HK-2 (cell line): Measurements from ENCODE around the gene EED.
A peak's percentile ranks its signal among the peaks of the same experiment; 100 is the strongest.

Experiments
- DNase-seq: peaks from one replicate; pipeline ENCODE4 v3.0.0-alpha.2; 2018; ENCODE audit not compliant: unreplicated experiment

Gene EED

GRCh38 chr11:86244522-86245368 lies at the start of gene EED:
Gene EED, plus strand, starts transcription at chr11:86244753. Its CDS starts 477 bp downstream, at chr11:86245230.
- peak; percentile 90 for DNase-seq

GRCh38 chr11:86194998-86195397 lies 49.6 kb upstream of the EED start:
- DNase-seq = no peak

GRCh38 chr11:86196085-86196696 lies 48.4 kb upstream of the EED start:
- no peak for DNase-seq

- no peak for DNase-seq
Measured at GRCh38 chr11:86196913-86197312, 47.6 kb upstream of the EED start.

- no peak for DNase-seq
Measured at GRCh38 chr11:86197448-86197847, 47.1 kb upstream of the EED start.

GRCh38 chr11:86198139-86198538 lies 46.4 kb upstream of the EED start:
- DNase-seq = no peak

GRCh38 chr11:86199354-86199753 lies 45.2 kb upstream of the EED start:
- no peak for DNase-seq

- DNase-seq = no peak
Measured at GRCh38 chr11:86201371-86201884, 43.1 kb upstream of the EED start.

- DNase-seq = no peak
Measured at GRCh38 chr11:86202013-86202336, 42.6 kb upstream of the EED start.

GRCh38 chr11:86204356-86204755 lies 40.2 kb upstream of the EED start:
- no peak for DNase-seq

- no peak for DNase-seq
Measured at GRCh38 chr11:86205421-86206336, 38.9 kb upstream of the EED start.

- no peak for DNase-seq
Measured at GRCh38 chr11:86206337-86206695, 38.2 kb upstream of the EED start.

GRCh38 chr11:86207413-86207812 lies 37.1 kb upstream of the EED start:
- DNase-seq = no peak

- no peak for DNase-seq
Measured at GRCh38 chr11:86208572-86208971, 36.0 kb upstream of the EED start.

GRCh38 chr11:86209806-86210657 lies 34.5 kb upstream of the EED start:
- DNase-seq = no peak

- DNase-seq = no peak
Measured at GRCh38 chr11:86210898-86211297, 33.7 kb upstream of the EED start.

- DNase-seq = no peak
Measured at GRCh38 chr11:86211619-86212018, 32.9 kb upstream of the EED start.

- no peak for DNase-seq
Measured at GRCh38 chr11:86212019-86212611, 32.4 kb upstream of the EED start.

GRCh38 chr11:86214710-86215109 lies 29.8 kb upstream of the EED start:
- DNase-seq = no peak

GRCh38 chr11:86218125-86219084 lies 26.1 kb upstream of the EED start:
- peak; percentile 34 for DNase-seq
